HG02943 (cell line): Measurements from ENCODE around the gene BRD2.

Source experiments
- ATAC-seq: cut with Tn5 transposase; IDR thresholded peaks from one replicate; pipeline ENCODE4 v1.9.1; 2021; ENCODE audit warnings: mild to moderate bottlenecking, low read depth, moderate library complexity; ENCODE audit not compliant: unreplicated experiment

Gene BRD2

DNA sequence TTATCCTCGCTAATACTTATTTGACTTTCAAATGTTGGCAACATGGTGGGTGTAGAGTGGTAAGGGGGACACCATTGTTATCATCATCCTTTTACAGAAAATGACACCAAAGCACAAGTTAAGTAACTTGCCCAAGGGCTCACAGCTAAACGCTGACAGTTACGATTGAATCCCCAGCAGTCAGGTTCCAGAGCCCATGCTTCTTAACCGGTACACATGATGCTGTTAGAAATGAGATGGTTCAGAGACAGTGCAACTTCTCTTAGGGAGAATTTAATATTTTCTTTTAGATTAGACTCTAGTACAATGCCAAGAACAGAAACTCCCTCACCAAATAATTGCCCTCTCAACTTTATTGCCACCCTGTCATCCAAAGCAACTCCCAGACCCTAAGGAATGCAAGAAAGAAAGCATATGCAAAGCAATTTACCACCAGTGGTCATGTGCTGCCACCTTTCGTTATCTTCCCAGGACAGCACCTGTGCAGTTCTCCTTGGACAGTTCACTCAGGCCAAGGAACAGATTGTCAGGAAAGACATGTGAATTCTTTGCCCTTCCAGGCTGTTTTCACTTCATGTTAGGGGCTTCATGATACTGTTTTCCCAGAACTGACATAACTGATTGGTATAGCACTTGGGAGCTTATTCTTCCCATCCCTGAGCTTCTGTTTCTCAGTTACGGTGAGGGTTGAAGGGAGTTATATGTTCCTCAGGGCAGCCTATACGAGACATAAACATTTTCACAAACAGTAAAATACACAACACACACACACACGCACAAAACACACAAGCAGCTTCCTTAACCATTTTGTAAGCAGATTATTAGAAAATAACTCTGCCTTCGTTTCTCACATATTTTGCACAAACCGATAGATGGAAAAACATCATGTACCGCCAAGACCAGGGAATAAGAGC is 20.6 kb upstream of the BRD2 start:
- no peak for ATAC-seq

DNA sequence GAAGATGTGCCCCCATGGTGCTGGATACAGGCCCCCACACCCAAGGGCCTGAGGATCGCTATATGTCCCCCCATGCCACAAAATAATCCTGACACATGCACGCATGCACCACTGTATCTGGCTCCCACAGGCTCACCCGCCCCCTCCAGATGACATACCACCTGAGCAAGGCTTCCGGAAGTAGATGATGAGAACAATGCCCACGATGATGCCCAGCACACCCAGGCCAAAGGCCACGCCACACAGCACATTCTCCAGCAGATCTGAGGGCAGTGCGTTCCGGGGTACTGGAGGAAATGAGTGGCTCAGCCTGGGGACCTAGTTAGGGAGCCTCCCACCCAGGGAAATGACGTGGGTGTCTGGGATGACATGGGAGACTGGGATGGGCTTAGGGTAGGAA is 19.3 kb upstream of the BRD2 start:
- no peak for ATAC-seq

DNA sequence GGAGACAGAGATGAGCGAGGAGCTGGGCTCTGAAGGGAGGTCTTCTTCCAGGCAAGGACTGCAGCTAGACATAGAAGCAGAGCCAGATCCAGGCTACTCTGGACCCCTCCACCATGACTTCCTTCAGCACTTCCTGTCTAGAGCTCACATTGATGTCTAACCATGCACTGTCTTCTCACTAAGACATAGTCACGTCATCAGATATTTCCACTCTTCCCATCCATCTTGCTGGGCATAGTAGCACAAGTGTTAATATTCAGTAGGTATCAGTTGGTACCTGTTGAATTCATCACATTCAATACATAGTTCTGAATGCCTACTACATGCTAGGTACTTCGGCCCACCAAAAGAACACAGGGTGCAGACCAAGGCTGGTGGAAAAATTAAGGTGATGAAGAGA is 18.4 kb upstream of the BRD2 start:
- ATAC-seq = no peak

DNA sequence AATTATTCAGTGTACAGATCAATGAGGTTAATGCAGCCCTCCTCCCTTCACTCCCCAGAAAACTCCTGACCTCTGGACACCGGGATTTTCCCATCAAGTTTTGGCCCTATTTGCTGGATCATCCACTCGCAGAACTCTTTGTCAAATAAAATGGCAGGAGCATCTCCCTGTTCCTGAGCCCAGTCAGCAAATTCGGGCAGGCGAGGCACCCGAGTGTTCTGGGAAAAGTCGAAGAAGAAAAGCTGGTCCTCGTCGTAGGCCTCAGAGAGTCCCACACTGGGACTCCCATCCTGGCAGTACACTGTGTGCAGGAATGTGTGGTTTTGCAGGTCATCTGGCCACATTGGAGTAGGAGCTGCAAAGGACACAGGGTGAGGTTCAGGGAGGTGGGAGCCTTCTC is 17.9 kb upstream of the BRD2 start:
- no peak for ATAC-seq

DNA sequence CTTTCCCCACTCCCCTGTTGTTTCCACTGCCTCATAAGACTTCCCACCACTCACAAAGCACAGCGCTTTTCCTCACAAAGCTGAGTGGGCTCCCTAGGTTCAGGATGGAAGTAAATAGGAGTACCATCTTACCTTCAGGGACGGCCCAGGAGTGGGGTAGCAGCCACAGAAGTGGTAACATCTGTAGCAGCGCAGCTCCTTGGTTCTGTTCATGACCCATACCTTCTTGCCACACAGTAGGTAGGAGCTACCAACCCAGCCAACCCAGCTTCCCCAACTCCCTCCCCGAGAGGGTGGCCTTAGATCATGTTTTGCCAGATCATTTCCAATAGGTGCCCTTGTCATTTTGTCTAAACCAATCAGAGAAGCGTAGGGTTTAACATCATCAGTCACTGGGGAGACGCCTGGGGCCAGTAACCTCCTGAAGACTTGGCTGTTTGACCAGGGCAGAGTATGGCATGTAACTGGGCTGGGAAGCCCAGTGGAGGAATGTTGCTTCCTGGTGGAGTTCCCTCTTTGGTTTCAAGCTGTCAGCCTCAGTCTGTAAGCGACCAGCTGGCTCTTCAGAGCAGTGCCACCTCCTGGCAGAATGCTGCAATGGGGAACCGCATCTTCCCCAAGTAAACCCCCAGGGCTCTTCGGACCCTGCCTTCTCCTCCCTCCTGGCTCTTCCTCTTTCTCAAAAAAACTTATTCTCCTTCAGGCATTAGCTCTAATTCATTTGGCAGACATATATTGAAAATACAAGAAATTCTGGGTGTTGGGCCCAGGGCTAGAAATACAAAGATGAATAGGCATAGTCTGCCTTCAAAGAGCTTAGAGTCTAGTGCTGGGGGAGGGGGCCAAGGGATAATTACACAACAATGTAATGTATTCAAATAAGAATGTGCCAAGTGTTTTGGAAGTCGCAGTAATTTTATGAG is 15.3 kb upstream of the BRD2 start, which contains the start of gene HLA-DMA:
Gene HLA-DMA (minus strand): TSS at position 281 of the 923 bp plus-strand sequence. CDS start 61 bp downstream, at position 220.
- ATAC-seq = peak; percentile 91

DNA sequence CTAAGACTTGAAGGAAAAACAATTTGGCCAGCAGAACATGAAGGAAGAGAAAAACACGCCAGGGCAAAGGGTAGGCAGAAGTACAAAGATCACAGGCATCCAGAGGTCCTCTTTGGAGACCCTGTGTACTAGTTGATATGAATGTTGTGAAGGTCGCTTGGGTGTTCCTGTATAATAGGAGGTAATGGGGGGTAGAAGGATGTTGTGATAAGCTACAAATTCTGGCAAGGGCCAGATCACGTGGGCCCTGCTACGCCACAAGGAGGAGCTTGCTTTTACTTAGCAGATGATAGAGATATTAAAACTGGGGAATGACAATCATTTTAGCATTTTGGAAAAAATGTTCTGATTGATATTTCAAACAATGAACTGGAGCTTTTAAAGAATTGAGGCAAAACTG is 14.6 kb upstream of the BRD2 start:
- ATAC-seq = no peak

DNA sequence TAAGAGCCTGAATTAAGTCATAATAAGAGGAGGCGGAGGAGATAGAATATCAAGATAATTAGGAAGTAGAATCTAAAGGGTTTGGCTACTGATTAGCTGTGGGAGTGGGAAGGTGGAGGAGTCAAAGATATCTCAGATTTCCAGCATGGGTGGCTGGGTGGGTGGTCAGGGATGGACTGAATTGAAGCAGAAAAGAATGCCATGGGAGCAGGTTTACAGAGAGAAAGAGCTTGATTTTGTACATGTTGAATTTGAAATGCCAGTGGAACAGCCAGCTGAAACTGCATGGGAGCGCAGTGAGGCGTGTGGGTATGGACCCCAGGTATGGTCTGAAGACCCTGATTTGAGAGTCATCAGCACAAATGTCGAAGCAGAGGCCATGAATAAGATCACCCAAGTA is 14.1 kb upstream of the BRD2 start:
- no peak for ATAC-seq

DNA sequence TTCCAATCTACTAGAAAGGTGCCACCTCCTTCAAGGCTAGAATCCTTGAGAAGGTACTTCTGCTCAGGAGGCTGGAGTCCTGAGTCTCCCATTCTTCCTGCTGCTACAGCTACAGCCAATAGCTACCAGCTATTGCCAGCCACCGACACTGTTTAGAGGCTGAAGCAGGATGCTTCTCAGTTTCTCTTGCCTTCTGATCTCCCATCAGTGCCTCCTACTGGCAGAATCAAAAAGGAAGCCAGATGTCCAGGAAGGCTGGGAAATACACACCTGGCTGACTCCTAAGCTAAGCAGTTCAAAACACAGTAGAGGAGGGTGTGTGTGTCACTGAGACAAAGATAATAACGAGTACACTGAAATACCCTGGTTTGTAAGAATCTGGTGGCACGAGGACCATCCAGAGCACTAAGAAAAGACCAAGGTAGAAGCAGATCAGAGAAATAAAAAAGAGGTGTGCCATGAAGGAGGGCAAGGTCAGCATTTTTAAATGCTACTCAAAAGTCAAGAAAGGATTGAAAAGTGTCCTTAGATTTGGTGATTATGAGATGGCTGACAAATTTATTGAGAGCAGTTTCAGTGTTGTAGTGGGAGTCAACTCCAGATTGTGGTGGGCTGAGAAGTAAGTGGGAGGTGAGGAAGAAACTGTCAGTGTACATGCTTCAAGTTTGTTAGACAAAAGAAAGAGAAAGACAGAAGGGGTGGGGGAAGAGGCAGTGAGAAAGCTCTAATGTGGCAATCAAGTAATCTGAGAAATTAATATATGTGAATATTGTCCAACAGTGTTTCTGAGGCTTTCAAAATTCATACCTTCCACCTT is 13.2 kb upstream of the BRD2 start:
- ATAC-seq = no peak

DNA sequence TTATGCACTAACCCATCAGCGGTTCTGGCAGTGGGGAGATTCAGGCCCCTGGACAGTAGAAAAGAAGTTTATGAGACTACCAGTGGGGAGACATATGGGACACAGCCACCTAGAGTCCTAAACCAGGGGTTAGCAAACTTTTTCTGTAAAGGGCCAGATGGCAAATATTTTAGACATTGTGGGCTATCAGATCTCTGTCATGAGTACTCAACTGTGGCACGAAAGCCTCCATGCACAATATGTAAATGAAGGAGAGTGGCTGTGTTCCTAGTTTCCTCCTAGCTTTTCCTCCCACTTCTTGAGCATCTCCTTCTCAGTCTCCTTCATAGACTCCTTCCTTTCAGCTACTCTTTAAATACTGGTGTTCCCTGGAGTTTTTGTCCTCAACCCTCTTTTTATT is 12.2 kb upstream of the BRD2 start:
- no peak for ATAC-seq

DNA sequence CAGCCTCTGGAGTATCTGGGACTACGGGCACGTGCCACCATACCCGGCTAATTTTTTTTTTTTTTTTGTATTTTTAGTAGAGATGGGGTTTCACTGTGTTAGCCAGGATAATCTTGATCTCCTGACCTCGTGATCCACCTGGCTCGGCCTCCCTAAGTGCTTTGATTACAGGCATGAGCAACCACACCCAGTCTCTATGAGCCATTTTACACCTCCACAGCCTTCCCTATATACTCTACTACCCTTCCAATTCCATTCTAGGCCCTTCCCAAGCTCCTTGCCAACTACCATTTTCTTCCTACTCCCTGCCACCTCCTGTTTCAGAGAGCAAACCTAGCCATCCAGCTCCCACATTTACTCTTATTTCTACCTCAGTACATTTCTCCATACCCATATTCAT is 7.8 kb upstream of the BRD2 start:
- ATAC-seq = no peak

DNA sequence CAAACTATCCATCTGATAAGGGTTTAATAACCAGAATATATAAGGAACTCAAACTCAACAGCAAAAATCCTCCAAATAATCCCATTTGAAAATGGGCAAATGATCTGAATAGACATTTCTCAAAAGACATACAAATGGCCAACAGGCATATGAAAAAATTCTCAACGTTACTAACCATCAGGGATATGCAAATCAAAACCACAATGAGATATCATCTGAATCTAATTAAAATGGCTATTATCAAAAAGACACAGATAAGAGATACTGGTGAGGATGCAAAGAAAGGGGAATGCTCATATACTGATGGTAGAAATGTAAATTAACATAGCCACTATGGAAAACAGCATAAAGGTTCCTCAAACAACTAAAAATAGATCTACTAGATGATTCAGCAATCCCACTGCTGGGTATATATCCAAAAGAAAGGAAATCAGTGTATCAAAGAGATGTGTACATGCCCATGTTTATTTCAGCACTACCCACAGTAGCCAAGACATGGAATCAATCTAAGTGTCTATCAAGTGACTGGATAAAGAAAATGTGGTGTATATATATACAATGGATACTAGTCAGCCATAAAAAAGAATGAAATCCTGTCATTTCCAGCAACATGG is 6.1 kb upstream of the BRD2 start:
- no peak for ATAC-seq

DNA sequence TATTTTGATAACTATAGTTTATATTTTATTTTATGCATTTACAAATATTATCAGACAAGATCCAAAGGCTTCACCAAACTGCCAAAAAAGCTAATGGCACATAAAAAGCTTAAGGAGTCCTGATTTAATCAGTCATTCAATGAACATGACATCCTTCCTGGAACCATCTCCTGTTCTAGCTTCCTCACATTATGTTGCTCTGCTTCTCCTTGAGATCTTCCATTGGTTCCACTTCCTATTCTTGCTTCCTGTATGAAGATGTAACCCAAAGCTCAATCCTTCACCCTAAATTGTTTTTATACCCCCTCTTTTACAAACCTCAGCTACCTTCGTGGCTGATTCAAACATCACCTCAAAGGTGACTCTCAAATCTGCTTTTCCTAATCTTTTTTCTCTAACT is 4.5 kb upstream of the BRD2 start:
- ATAC-seq = no peak

DNA sequence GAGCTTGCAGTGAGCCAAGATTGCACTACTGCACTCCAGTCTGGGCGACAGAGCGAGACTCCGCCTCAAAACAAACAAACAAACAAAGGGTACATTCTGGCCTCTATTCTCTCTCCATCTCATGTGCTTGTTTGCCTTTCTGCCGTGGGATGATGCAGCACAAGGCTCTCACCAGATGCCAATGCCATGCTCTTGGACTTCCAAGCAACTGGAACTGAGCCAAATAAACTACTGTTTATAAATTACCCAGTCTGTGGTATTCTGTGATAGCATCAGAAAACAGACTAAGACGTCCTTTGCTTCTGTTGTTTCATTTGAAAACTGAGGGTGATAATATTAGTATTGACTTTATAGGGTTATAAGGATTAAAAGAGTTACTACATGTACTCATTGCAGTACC is 3.6 kb upstream of the BRD2 start:
- ATAC-seq = no peak

DNA sequence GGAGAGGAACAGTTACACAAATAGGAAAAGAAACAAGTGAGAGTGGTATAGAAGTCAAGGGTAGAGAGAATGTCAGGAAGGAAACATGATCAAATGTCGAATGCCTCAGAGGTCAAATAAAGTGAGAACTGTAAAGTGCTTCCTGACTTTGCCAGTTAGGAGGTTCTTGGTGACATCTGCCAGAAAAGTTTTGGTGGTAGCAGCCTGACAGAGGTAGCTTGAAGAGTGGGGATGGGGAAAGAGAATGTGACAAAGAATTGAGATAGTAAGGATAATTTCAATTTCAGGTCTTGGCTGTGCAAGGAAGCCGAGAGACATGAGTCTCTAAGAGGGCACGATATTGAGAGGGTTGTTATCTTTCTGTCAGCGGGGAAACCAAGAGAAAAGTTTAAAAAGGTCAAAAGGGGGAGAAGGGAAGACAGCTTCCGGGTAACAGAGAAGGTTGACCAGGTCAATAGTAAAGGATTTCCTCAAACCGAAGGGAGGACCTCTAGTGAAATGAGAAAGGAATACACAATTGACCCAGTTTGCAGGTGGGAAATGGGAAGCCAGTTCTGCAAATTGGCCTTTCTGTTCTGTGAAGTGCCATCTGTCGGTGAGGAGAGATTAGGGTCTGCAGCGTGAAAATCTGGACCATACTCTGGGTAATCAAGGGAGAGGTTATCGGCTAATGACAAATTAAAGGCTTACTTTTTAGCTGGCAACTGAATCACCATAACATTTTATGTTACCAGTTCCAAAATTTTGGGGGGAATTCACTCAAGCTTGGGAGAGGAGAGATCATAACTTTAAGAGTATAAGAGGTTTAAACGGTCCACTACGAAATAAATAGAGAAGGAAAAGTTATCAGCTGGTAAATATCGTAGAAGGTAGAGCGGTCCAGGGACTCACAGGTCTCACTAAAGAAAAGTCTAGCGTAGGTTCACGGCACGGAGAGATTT is 973 bp upstream of the BRD2 start:
- no peak for ATAC-seq

DNA sequence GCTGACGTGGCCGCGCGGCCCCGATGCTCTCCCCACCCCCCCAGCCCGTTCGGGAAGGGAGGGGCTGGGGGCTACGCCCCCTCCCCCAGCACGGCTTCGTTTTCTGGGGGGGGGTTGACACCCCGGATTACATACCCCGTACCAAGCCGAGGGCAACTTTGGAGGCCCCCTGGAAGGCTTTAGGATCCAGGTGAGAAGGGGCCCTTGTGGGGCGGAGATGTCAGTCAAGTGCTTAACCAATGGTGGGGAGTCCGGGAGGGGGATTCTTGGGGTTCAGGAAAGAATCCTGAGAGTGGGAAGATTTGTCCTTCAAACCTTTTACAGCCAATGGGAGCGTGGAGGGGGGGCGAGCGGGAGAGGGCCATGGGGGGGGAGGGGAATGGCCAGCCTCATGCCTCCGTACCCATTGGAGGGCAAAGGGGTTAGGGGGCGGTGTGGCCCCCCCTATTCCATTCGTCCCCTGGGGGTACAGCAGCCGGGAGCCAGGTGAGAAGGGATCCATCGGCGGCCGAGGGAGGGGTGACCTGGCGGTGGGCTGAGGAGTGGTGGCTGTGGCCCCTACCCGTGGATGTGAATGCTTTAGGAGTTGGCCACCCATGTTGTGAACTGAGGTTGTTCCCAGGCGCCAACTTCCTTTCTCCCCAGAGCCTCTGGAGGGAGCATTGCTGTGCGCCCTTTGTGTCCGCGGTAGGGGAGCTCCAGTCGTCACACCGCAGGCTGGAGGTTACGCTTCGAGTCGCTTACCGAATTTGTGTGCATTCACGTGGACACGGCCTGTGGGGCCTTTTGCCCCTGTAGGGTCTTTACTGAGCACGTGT is 682 bp downstream of the BRD2 start:
- no peak for ATAC-seq

DNA sequence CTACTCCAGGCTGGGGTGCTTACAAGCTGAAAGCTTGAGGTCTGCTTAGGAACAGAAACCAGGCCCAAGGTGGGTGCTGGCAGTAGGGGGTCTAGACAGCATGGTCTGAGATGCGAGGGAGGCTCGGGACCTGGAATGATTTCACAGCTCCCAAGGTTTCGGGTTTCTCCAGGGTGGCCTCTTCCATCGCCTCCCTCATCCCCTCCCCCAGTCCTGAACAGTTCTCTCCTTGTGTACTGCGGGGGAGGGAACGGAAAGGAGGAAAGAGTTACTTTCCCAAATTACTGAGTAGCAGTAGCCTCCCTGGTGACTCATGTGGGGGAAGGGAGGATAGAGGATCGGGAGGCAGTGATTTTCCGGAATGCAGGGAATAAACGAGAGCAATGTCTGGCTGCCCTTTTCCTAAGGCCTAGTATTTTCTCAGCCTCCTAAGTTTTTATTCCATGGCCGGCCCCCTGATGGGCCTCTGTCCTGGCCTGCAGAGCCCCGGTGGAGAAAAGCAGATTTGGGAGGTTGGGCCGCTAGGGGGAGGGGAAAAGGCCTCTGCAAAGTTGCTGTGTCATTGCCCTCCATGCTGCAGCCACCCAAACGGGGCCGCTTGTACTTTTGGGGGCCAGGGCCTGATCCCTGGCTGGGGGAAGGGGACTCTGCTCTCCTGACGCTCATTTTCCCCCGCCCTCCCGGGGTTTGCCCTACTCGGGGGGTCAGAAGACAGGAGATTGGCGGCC is 1.5 kb downstream of the BRD2 start:
- ATAC-seq = no peak

DNA sequence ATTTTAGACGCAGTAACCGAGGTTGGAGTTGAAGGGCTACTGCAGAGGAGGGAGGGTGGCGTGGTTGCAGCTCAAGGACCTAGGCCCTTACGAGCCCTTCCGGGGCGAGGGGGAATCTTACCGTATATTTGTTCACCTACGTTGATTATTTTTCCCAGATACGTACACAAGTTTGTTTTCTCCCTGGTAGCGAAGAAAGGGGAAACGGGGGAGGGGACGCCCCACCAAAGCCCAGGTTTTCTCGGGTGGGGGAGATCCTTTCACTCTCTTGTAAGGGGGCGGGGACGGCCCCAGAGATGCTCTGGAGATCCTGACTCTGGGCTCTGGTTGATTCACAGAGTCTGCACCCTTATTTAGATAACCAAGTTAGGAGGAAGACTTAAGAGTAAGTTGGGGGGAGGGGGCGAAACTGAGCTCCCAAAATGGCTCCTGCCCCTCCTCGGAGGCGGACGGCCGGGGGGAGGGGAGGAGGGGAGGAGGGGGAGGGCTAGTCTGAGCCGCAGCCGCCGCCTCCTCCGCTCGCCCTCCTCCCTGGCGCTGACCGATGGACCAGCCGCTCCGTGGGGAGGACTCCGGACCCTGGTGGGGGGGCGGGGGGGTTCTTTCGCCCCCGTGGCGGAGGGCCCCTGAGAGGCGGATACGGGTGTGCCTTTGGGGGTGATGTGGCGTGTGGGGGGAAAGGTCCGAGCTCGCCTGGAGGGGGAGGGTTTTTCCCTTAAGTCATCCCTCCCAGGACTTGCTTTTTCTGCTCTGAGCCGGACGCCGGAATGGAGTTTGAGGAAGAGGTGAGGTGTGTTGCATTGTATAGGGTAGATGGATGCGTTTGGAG is 2.2 kb downstream of the BRD2 start:
- ATAC-seq = no peak
